Measurements from ENCODE around the gene LRRC4C.

- TF ChIP-seq CTCF (conservative IDR thresholded peaks at IDR 0.05 in 1 of 2, IDR thresholded peaks at IDR 0.05 in 1 of 2; ENCODE audit: low read depth in 1 of 2, low read length in 2 of 2): no peak
- no peak for TF ChIP-seq EZH2 (IDR thresholded peaks at IDR 0.05; ENCODE audit: low read length, missing control alignments)
These were observed 1318.9 kb downstream of the LRRC4C start for GRCh38 chr11:40140560-40140959.

All from fibroblast of lung (primary cell).